ENCODE results near the gene CENPS.

The CENPS gene

DNA sequence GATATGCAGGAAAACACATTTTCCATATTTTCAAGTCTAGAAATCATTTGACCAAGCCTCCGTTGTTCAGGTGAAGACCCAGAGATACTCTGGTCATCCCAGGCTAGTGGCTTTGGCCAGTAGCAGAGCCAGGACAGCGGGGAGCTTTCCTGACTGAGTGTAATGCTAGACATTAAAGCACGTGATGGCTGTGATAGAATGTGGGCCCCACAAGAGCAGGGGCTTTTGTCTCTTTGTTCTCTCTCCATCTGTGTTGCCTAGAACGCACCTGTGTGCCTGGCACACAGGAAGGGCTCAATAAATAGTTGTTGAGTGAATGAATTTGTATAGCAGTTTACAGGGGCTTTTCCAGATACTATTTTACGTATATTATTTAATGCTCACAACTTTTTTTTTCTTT lies 10.6 kb downstream of the CENPS start:
- no peaks in the 10 kb centered on the region for H3K27me3 ChIP-seq (ENCODE audit: insufficient read depth, low read depth, severe bottlenecking)
- H3K36me3 ChIP-seq = peaks cover 22% of the 10 kb centered on the region
- H3K27ac ChIP-seq = no peak overlapping the region
- H3K4me3 ChIP-seq (ENCODE audit: low read depth, low read length) = no peak overlapping the region
- no peaks in the 10 kb centered on the region for H3K9me3 ChIP-seq (ENCODE audit: severe bottlenecking)
- DNase-seq = no peak
- TF ChIP-seq, protein P1, sequence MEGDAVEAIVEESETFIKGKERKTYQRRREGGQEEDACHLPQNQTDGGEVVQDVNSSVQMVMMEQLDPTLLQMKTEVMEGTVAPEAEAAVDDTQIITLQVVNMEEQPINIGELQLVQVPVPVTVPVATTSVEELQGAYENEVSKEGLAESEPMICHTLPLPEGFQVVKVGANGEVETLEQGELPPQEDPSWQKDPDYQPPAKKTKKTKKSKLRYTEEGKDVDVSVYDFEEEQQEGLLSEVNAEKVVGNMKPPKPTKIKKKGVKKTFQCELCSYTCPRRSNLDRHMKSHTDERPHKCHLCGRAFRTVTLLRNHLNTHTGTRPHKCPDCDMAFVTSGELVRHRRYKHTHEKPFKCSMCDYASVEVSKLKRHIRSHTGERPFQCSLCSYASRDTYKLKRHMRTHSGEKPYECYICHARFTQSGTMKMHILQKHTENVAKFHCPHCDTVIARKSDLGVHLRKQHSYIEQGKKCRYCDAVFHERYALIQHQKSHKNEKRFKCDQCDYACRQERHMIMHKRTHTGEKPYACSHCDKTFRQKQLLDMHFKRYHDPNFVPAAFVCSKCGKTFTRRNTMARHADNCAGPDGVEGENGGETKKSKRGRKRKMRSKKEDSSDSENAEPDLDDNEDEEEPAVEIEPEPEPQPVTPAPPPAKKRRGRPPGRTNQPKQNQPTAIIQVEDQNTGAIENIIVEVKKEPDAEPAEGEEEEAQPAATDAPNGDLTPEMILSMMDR (IDR thresholded peaks at IDR 0.05; ENCODE audit: low read depth, low read length) = no peak

DNA sequence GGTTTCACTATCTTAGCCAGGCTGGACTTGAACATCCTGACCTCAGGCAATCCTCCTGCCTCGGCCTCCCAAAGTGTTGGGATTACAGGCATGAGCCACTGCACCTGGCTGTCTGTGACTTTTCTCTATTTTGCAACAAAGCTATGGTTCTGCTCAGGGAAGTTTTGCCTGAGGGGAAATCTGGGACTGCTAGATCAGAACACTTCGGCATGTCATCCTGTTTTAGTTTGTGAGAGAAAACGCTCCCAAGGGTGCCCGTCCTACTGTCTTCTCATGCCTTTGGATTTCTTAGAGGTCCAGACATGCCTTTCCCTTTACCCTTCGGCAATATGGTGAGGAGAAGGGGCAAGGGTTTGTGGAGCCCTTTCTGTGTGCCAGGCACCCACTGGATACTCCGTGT lies 14.0 kb downstream of the CENPS start:
- H3K27ac ChIP-seq = no peak overlapping the region
- no peak for DNase-seq
- peaks cover 21% of the 10 kb centered on the region for H3K36me3 ChIP-seq
- TF ChIP-seq, protein P1 (IDR thresholded peaks at IDR 0.05; ENCODE audit: low read depth, low read length) = no peak
- H3K4me3 ChIP-seq (ENCODE audit: low read depth, low read length) = no peak overlapping the region
- H3K9me3 ChIP-seq (ENCODE audit: severe bottlenecking) = no peaks in the 10 kb centered on the region
- no peaks in the 10 kb centered on the region for H3K27me3 ChIP-seq (ENCODE audit: insufficient read depth, low read depth, severe bottlenecking)

DNA sequence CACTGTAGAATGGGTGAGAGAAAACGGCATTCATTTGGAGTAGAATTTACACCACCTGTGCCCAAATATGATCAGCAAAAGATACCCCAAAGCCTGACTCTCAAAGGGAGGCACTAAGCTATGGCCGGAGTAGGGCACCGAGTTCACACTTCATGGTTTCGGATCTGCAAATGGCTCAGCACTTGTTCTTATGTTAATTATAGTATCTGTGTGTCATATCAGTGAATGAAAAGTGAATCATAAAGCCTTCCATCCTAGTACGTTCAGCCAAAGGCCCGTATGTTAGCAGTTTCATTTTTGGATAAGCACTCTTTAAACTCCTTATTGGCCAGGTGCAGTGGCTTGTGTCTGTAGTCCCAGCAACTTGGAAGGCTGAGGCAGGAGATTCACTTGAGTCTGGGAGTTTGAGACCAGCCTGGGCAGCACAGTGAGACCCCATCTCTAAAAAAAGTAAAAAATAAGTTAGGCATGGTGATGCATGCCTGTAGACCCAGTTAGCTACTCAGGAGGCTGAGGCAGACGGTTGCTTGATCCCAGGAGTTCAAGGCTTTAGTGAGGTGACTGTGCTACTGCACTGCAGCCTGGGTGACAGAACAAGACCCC lies 14.7 kb downstream of the CENPS start:
- TF ChIP-seq, protein P1 (IDR thresholded peaks at IDR 0.05; ENCODE audit: low read depth, low read length) = no peak
- Histone ChIP-seq H3K27me3 (ENCODE audit: insufficient read depth, low read depth, severe bottlenecking) (no peaks in the 10 kb centered on the region), H3K4me3 (ENCODE audit: low read depth, low read length) (no peak overlapping the region), H3K9me3 (ENCODE audit: severe bottlenecking) (no peaks in the 10 kb centered on the region), H3K36me3 (peaks cover 21% of the 10 kb centered on the region), H3K27ac (no peak overlapping the region)
- no peak for DNase-seq

DNA sequence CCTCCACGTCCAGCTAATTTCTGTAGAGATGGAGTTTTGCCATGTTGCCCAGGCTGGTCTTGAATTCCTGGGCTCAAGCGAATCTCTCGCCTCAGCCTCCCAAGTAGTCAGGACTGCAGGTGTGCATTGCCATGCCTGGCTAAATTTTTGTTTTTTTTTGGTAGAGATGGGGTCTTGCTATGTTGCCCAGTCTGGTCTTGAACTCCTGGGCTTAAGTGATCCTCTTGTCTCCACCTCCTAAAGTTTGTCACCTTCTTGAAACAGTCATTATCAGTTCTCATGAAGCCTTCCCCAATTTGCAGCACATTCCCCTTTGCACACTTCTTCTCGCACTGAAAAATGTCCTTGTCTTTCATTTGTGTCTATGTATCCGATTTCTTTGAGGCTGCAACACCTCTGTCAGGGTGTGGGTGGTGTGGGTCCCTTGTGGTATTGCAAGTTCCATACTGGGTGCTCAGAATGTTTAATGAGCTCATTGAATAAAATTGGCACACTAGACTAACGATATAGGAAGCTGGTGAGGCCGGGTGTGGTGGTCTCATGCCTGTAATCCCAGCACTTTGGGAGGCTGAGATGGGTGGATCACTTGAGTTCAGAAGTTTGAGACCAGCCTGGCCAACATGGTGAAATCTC lies 16.7 kb downstream of the CENPS start:
- DNase-seq = no peak
- Histone ChIP-seq H3K27me3 (ENCODE audit: insufficient read depth, low read depth, severe bottlenecking) (no peaks in the 10 kb centered on the region), H3K4me3 (ENCODE audit: low read depth, low read length) (no peak overlapping the region), H3K9me3 (ENCODE audit: severe bottlenecking) (no peaks in the 10 kb centered on the region), H3K36me3 (peaks cover 15% of the 10 kb centered on the region), H3K27ac (no peak overlapping the region)
- TF ChIP-seq, protein P1 (IDR thresholded peaks at IDR 0.05; ENCODE audit: low read depth, low read length) = no peak

DNA sequence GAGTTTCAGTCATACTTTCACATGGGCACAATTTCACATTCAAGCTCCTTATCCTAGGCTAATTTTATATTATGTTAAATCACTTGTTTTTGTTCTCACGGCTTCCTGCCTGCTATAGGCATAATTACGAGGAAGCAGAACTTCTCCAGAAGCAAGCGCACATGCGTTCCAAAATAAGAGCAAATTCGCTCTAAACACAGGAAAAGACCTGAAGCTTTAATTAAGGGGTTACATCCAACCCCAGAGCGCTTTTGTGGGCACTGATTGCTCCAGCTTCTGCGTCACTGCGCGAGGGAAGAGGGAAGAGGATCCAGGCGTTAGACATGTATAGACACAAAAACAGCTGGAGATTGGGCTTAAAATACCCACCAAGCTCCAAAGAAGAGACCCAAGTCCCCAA lies 19.5 kb downstream of the CENPS start, which contains the start of gene CORT:
Gene CORT, plus strand, starts transcription at position 281 of the 400 bp plus-strand sequence. CDS start 193 bp downstream, outside the sequence.
- Histone ChIP-seq H3K9me3 (ENCODE audit: severe bottlenecking) (no peaks in the 10 kb centered on the region), H3K36me3 (peaks cover 6% of the 10 kb centered on the region; the same call in 1 of the 2 replicates), H3K27ac (no peak within 1 kb of the TSS), H3K27me3 (ENCODE audit: insufficient read depth, low read depth, severe bottlenecking) (no peaks in the 10 kb centered on the region), H3K4me3 (ENCODE audit: low read depth, low read length) (no peak within 1 kb of the TSS)
- TF ChIP-seq, protein P1 (IDR thresholded peaks at IDR 0.05; ENCODE audit: low read depth, low read length) = no peak
- DNase-seq = no peak

All from WERI-Rb-1 (cell line).